ENCODE measurements around the gene RNF157. TPM values are rescaled to one million over a fixed set of nuclear protein-coding genes. Genes with fewer than 3 reads are reported as not detected.

The RNF157 gene
- total and polyA plus RNA-seq, 10 of the 15 experiments (the other 5 are each of a cell fraction or from before 2014, with no cell fraction given), result 1.4 to 15.9 (median 9.6) TPM

DNA sequence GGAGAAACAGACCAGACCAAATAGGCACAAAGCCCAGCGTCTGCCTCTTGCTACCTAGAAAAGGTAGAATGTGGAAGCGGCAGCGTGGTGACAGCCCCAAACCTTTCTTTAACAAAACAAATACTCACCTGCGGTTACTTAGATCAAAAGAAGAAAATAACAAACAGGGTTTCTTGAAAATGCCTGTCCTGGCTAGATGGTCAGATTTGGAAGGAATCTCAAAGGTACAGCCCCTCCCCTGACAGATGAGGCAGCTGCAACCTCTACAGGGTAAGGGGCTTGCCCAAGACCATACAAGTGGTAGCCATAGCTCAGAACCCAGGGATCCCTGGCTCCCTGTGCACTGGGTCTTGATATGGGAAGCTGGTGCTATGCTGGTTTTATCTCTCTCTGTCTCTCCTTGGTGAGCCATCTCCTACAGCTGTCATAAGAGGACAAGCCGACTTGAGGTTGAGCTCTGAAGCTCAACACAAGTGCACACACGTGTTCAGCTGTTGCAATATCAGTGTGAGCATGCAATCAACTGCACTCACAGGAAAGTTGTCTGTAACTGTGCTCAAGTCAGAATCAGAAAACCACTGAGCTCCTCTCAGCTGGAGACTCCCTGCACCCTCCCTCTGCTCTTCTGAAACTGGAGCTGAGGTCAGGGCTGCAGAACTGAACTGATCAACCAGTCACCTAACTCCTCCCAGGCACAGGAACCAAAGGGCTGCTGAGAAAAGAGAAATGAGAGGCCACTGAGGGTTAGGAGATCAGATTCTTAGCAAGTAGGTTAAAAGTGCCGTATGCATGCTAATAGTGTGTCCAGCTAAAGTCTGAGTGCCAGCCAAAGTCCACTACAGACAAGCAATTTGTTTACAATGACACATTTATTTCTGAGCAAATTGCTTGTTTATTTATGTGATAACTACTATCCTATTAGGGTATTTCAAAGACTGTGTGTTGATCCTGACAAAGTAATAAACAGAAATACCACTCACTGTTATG, 6.1 kb upstream of the RNF157 start (continued):
- TF ChIP-seq CEBPB (IDR thresholded peaks at IDR 0.05; ENCODE audit: borderline replicate concordance in 1 of 2, low read depth in 2 of 2, low read length in 2 of 2), result peak in 1 of 2 experiments; percentile 86; a peak in 1 of 4 replicates
- peak; percentile 60; the same call in 1 of the 2 replicates for TF ChIP-seq TARDBP (IDR thresholded peaks at IDR 0.05; ENCODE audit: borderline replicate concordance)
- TF ChIP-seq SPI1 (IDR thresholded peaks at IDR 0.05; ENCODE audit: borderline replicate concordance, insufficient read depth, low read depth, low read length), result peak; percentile 80; the same call in 1 of the 2 replicates
- TF ChIP-seq E2F4 (IDR thresholded peaks at IDR 0.05; ENCODE audit: low read depth, low read length), result no peak
- TF ChIP-seq ZNF592 (IDR thresholded peaks at IDR 0.05), result no peak
- TF ChIP-seq ATF7 (IDR thresholded peaks at IDR 0.05; ENCODE audit: low read depth), result peak; percentile 77
- TF ChIP-seq ASH2L (IDR thresholded peaks at IDR 0.05; ENCODE audit: borderline replicate concordance, low read depth), result no peak
- peak; percentile 68 for TF ChIP-seq PML (IDR thresholded peaks at IDR 0.05; ENCODE audit: low read length)
- no peak for TF ChIP-seq CHD4 (IDR thresholded peaks at IDR 0.05)
- peak; percentile 84; the same call in 1 of the 2 replicates for TF ChIP-seq TCF12 (IDR thresholded peaks at IDR 0.05; ENCODE audit: low read depth, low read length)
- peak; percentile 87 for TF ChIP-seq NBN (IDR thresholded peaks at IDR 0.05)
- no peak for TF ChIP-seq JUND (IDR thresholded peaks at IDR 0.05; ENCODE audit: low read depth, low read length)
- no peak for TF ChIP-seq SMAD1 (IDR thresholded peaks at IDR 0.05; ENCODE audit: low read depth, partially characterized antibody)
- no peak for TF ChIP-seq SREBF1 (IDR thresholded peaks at IDR 0.05; ENCODE audit: low read length)
- TF ChIP-seq PKNOX1 (IDR thresholded peaks at IDR 0.05), result peak; percentile 52
- no peak for TF ChIP-seq ZZZ3 (IDR thresholded peaks at IDR 0.05; ENCODE audit: control insufficient read depth, insufficient read length, low read depth)
- TF ChIP-seq CBFB (IDR thresholded peaks at IDR 0.05; ENCODE audit: low read depth), result peak; percentile 75
- TF ChIP-seq MTA2 (IDR thresholded peaks at IDR 0.05; ENCODE audit: low read depth), result peak; percentile 54
- TF ChIP-seq CTCF (IDR thresholded peaks at IDR 0.05 in 2 of 3, conservative IDR thresholded peaks at IDR 0.05 in 1 of 3; ENCODE audit: control insufficient read depth in 2 of 3, extremely low read depth in 1 of 3, insufficient read depth in 1 of 3, low read depth in 3 of 3, low read length in 3 of 3), result no peak
- peak; percentile 41; the same call in 1 of the 2 replicates for TF ChIP-seq GATAD2B (conservative IDR thresholded peaks at IDR 0.05; ENCODE audit: low read depth)

All from GM12878 (cell line).